NT2/D1 (cell line): ENCODE results near the gene KIF21A.

ENCODE experiments used
- DNase-seq: peaks from one replicate; pipeline ENCODE4 v3.0.0-alpha.2; 2011; ENCODE audit warnings: low read depth, low spot score
- H3K27me3 ChIP-seq: 2 replicates; pipeline ENCODE4 v1.6.0; 2011; ENCODE audit warnings: mild to moderate bottlenecking; ENCODE audit not compliant: insufficient read length, insufficient read depth
- H3K36me3 ChIP-seq: 2 replicates; pipeline ENCODE4 v1.6.1; 2011; ENCODE audit warnings: mild to moderate bottlenecking, low read length, mixed read lengths; ENCODE audit not compliant: insufficient read depth, insufficient read length
- H3K4me1 ChIP-seq: 2 replicates; pipeline ENCODE4 v1.5.1; 2011; ENCODE audit not compliant: insufficient read depth, insufficient read length
- H3K4me3 ChIP-seq: 2 replicates; pipeline ENCODE4 v1.5.1; 2011; ENCODE audit warnings: low read depth; ENCODE audit not compliant: insufficient read length
- H3K9ac ChIP-seq: 2 replicates; pipeline ENCODE4 v1.6.0; 2011; ENCODE audit warnings: low read depth; ENCODE audit not compliant: insufficient read length
- H3K9me3 ChIP-seq: 2 replicates; pipeline ENCODE4 v1.5.1; 2011; ENCODE audit warnings: mild to moderate bottlenecking, low read length; ENCODE audit not compliant: insufficient read depth
- SUZ12 ChIP-seq: IDR thresholded peaks from 2 replicates; pipeline ENCODE4 v1.6.1; 2011; ENCODE audit not compliant: insufficient read length, insufficient read depth; ENCODE audit errors: extremely low read depth
- YY1 ChIP-seq: IDR thresholded peaks from 2 replicates; pipeline ENCODE4 v1.6.1; 2011; ENCODE audit not compliant: insufficient read length, insufficient read depth
- ZNF274 ChIP-seq: IDR thresholded peaks from 2 replicates; pipeline ENCODE4 v1.6.1; 2011; ENCODE audit warnings: mild to moderate bottlenecking, low read depth, low read length

Gene KIF21A

DNA sequence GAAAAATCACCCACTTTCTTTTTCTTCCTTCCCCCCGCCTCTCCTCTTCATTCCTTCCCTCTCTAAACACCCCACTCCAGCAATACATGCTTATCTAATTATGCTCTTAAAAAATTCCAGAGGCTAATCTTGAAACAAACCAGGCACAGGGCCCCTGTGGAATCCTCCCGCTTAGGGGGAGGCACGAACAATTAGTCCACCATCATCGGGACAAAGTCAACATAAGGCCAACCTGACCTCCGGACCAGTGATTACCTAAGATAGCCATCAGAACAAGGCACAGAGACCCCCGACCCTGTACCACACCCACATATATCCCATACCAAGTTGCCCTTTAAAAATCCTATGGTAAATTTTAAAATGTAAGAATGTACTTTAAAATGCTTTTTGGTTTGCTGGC, 47.1 kb downstream of the KIF21A start:
- no peaks in the 10 kb centered on the region for H3K36me3 ChIP-seq
- TF ChIP-seq ZNF274, result no peak
- TF ChIP-seq SUZ12, result no peak
- TF ChIP-seq YY1, result no peak
- DNase-seq, result no peak
- H3K4me3 ChIP-seq, result no peak overlapping the region
- 0 out of 2 replicates have a peak, but pooled peaks cover 5% of the 10 kb centered on the region for H3K9me3 ChIP-seq
- no peak overlapping the region for H3K9ac ChIP-seq
- H3K27me3 ChIP-seq, result no peaks in the 10 kb centered on the region
- peaks cover 2% of the 10 kb centered on the region for H3K4me1 ChIP-seq

DNA sequence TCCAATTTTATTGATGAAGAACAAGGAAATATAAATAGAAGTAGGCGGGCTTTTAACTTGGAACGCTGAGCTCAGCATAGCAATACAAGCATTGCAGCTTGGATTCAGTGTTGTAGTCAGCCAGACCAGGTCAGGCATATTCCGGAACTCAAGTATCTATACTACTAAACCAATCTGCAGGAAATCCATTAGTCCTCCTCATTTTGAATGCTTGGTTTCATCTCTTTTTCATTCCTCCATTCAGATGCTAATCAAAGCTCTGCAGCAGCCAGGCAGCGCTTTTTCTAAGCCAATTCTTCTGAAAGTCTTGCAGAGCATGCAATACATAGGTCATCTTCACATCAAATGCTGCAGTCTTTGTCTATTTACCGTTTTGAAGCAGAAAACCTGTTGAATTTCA, 49.0 kb downstream of the KIF21A start:
- Histone ChIP-seq H3K4me3 (no peak overlapping the region), H3K9ac (no peak overlapping the region), H3K36me3 (no peaks in the 10 kb centered on the region), H3K27me3 (no peaks in the 10 kb centered on the region), H3K9me3 (0 out of 2 replicates have a peak, but pooled peaks cover 5% of the 10 kb centered on the region), H3K4me1 (peaks cover 2% of the 10 kb centered on the region)
- DNase-seq, result peak; percentile 63
- no peak for TF ChIP-seq YY1
- no peak for TF ChIP-seq ZNF274
- no peak for TF ChIP-seq SUZ12

DNA sequence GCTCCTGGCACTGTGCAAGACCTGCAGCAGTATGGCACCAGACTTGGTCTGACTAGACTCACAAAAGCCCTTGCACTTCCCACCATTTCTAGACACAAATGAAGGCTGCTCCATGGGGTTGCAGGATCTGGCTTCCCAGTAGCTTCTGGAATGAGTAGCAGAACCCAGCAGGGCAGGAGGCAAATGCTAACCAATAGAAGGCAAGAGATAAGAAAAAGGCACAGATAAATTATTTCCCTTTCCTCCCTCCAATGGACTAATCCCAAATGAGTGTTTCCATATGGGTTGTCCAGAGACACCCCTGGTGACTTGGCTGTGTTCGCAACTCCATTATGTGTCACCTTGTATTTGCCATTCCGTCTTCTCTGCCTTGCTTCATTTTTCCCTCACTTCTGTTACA, 49.7 kb downstream of the KIF21A start:
- no peak overlapping the region for H3K9ac ChIP-seq
- TF ChIP-seq SUZ12 (no peak), YY1 (no peak), ZNF274 (no peak)
- H3K9me3 ChIP-seq, result 0 out of 2 replicates have a peak, but pooled peaks cover 5% of the 10 kb centered on the region
- no peak overlapping the region for H3K4me3 ChIP-seq
- no peaks in the 10 kb centered on the region for H3K36me3 ChIP-seq
- peaks cover 2% of the 10 kb centered on the region for H3K4me1 ChIP-seq
- H3K27me3 ChIP-seq, result no peaks in the 10 kb centered on the region
- no peak for DNase-seq

DNA sequence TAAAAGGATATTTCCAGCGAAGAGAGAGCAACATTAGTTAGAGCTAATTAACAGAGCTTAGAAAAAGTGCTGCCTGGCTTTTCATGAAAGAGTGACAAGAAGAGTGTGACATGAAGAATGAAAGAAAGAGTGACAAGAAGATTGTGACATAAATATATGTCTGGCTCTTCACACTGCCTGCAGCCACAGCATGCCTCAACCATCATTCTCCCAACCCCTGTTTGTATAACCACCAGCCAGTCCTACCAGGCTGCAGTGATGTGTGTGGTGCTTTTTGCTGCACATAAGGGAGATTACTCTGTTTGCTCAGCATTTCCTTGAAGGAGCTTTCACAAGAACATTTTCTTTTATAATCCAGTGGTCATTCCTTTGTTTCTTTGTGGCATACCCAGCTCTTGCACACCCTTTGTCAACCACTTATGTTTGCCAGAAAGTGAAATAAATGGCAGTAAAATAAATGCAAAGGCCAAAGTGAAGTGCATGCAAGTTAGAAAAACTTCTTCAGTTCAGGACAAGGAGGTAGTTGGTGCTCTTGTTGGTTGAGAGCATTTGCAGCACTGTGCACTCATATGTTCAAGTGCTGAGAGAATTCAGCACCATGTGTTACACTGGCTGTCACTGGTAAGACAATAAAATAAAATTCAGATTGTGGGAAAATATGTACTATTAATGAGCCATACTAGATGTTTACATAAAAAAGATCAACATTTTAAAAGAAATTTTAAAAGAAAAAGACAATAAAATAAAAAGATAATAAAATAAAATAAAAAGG, 50.6 kb downstream of the KIF21A start:
- Histone ChIP-seq H3K36me3 (no peaks in the 10 kb centered on the region), H3K27me3 (no peaks in the 10 kb centered on the region), H3K9me3 (0 out of 2 replicates have a peak, but pooled peaks cover 5% of the 10 kb centered on the region), H3K4me3 (no peak overlapping the region), H3K9ac (no peak overlapping the region), H3K4me1 (peaks cover 2% of the 10 kb centered on the region)
- no peak for TF ChIP-seq ZNF274
- no peak for TF ChIP-seq YY1
- no peak for TF ChIP-seq SUZ12
- no peak for DNase-seq

DNA sequence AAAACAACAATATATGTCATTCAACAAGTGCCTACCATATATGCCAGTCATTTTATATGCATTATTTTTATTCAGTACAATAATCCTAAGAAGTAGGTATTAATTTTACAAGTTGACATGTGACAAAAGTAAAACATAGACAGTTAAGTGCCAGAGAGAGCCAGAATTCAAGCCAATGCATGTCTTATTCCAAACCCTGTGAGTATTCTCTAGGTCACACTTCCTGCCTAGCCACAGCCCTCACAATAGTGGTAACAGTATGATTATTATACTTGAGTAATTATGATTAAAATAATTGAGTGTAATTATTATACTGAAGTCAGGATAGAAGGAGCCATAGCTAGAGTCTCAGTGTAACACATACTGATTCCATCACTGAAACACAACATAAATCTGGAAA, 52.2 kb downstream of the KIF21A start:
- H3K9me3 ChIP-seq, result 0 out of 2 replicates have a peak, but pooled peaks cover under 1% of the 10 kb centered on the region
- H3K4me3 ChIP-seq, result no peak overlapping the region
- H3K4me1 ChIP-seq, result peaks cover 2% of the 10 kb centered on the region
- no peak for DNase-seq
- no peaks in the 10 kb centered on the region for H3K27me3 ChIP-seq
- no peaks in the 10 kb centered on the region for H3K36me3 ChIP-seq
- TF ChIP-seq ZNF274, result no peak
- no peak for TF ChIP-seq SUZ12
- no peak for TF ChIP-seq YY1
- H3K9ac ChIP-seq, result no peak overlapping the region

DNA sequence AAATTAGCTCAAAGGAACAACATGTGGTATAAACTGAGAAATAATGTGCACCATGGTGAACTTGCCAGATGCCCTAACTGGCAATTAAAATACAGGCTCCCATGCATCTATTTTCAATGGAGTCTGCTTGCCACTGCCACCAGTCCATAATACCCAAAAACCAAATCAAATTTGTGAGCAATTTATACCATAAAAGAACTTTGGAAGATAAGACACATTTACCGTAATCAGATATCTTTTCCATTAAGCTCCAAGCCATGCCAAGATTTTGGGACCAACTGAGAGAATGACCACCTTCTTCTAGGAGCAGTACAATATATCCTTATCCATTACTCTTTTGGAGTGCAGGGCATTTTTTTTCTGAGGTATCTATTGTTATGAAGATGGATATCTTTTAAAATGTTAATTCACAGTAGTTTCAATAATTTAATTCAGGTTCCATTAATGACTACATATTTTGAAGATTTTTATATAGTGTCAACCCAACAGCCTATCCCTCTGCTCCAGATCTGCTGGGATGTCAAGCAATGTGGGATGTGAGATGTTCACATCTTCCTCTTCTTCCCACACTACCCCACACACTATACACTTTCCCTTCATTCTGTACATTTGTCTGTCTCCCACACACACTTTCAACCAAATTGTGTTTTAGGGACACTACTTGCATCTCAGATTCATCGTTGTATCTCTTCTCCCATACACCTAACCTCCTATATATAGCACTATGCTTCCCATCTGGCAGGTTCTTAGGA, 53.3 kb downstream of the KIF21A start:
- DNase-seq, result no peak

DNA sequence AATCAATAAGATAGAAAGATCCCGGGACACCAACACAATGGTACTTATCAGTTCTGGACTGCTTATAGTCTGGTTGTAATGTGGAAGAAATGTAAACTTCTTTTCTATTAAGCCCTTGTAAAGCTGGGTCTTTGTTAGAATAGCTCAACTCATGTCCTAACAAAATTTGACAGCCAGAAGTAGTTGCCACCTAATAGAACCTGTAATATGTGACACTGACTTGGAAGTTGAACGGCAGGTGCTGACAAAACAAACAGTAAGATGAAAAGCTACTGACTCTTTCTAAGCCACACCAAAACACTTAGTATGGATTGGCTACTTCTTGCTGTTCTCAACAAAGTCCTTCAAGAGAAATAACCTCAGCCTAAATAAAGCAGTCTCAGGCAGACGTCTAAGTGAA, 56.6 kb downstream of the KIF21A start:
- H3K9ac ChIP-seq, result no peak overlapping the region
- no peaks in the 10 kb centered on the region for H3K36me3 ChIP-seq
- DNase-seq, result no peak
- H3K9me3 ChIP-seq, result no peaks in the 10 kb centered on the region
- H3K27me3 ChIP-seq, result no peaks in the 10 kb centered on the region
- H3K4me1 ChIP-seq, result no peaks in the 10 kb centered on the region
- no peak for TF ChIP-seq ZNF274
- no peak for TF ChIP-seq SUZ12
- TF ChIP-seq YY1, result no peak
- H3K4me3 ChIP-seq, result no peak overlapping the region

More for the DNA sequence above, 53.3 kb downstream of the KIF21A start:
- H3K9me3 ChIP-seq, result no peaks in the 10 kb centered on the region
- no peaks in the 10 kb centered on the region for H3K36me3 ChIP-seq
- H3K9ac ChIP-seq, result no peak overlapping the region
- TF ChIP-seq YY1, result no peak
- TF ChIP-seq ZNF274, result no peak
- TF ChIP-seq SUZ12, result no peak
- no peaks in the 10 kb centered on the region for H3K27me3 ChIP-seq
- no peak overlapping the region for H3K4me3 ChIP-seq
- H3K4me1 ChIP-seq, result peaks cover 2% of the 10 kb centered on the region
